Gastrocnemius medialis (tissue), 4 donors: ENCODE data around the gene EN2. TPM values are rescaled to one million over a fixed set of nuclear protein-coding genes. Genes with fewer than 3 reads are reported as not detected.

ENCODE experiments used
- ATAC-seq, 2 donors: fragments of 150-250 bp; one replicate each; pipeline ENCODE4 v1.9.1; 2016
- DNase-seq, 2 donors: peaks; one replicate each; pipeline ENCODE4 v3.0.0-alpha.2; 2019
- H3K27ac ChIP-seq, 4 donors: fragments of 200-600 bp; sonication (generic); 1 replicate in 1 of 4; 2 replicates in 3 of 4; pipeline ENCODE4 v1.5.1; 2016 to 2018; ENCODE audit warnings: mild to moderate bottlenecking in 2 of 4, moderate library complexity in 1 of 4
- H3K27me3 ChIP-seq, 3 donors: fragments of 200-600 bp; sonication (generic) in 2 of 3; 1 replicate in 1 of 3; 2 replicates in 2 of 3; pipeline versions ENCODE4 v1.5.1 to v1.6.0; 2016 to 2019; ENCODE audit warnings: mild to moderate bottlenecking in 1 of 3, moderate library complexity in 1 of 3
- H3K36me3 ChIP-seq, 2 donors: fragments of 200-600 bp; sonication (generic) in 1 of 2; one replicate each; pipeline ENCODE4 v1.5.1; 2017 to 2018
- H3K4me1 ChIP-seq, 2 donors: fragments of 200-600 bp; sonication (generic) in 1 of 2; one replicate each; pipeline ENCODE4 v1.5.1; 2016 to 2017; ENCODE audit warnings: mild to moderate bottlenecking in 2 of 2
- H3K4me3 ChIP-seq, 4 donors: fragments of 200-600 bp; sonication (generic) in 3 of 4; 1 replicate in 1 of 4; 2 replicates in 3 of 4; pipeline ENCODE4 v1.5.1; 2016 to 2019; ENCODE audit warnings: mild to moderate bottlenecking in 2 of 4
- H3K9me3 ChIP-seq, 3 donors: fragments of 200-600 bp; sonication (generic) in 2 of 3; 1 replicate in 1 of 3; 2 replicates in 2 of 3; pipeline ENCODE4 v1.5.1; 2016 to 2019
- POLR2A ChIP-seq, 2 donors: fragments of 450-650 bp; IDR thresholded peaks; one replicate each; pipeline ENCODE4 v1.6.1; 2017; ENCODE audit warnings: antibody characterized with exemption in 2 of 2, mild to moderate bottlenecking in 2 of 2, moderate library complexity in 2 of 2
- in situ Hi-C, 4 donors: fragments of 200-750 bp; cut with MboI; loops; one replicate each; pipeline versions ENCODE4 v1.15.0 to v1.8.0; 2017; ENCODE audit warnings: low sequenced_read_pairs in 4 of 4
- intact Hi-C: fragments of 100-400 bp; cut with DNase I; formaldehyde crosslinking; loops from one replicate; pipeline ENCODE4 v1.15.1; 2023; ENCODE audit warnings: low total_unique reads
- total RNA-seq, 4 donors: library from RNA; depleted of rRNA; stranded (reverse); fragments of >200 nt; gene quantifications; one replicate each; pipeline versions ENCODE4 v1.1.0 to v1.2.3, GENCODE V29; 2016
- TF ChIP-seq, protein P1 (sequence below), 5 experiments: fragments of 450-650 bp in 3 of 5; fragments of 200-600 bp in 2 of 5; sonication (generic) in 2 of 5; IDR thresholded peaks in 4 of 5; conservative IDR thresholded peaks in 1 of 5; 1 replicate in 4 of 5; 2 replicates in 1 of 5; pipeline ENCODE4 v1.5.1; 2016 to 2019; ENCODE audit warnings: antibody characterized with exemption in 5 of 5, mild to moderate bottlenecking in 3 of 5, moderate library complexity in 3 of 5

The EN2 gene
- total RNA-seq, 4 donors from 2014 or later: 0.31 to 1.2 (median 0.65) TPM

DNA sequence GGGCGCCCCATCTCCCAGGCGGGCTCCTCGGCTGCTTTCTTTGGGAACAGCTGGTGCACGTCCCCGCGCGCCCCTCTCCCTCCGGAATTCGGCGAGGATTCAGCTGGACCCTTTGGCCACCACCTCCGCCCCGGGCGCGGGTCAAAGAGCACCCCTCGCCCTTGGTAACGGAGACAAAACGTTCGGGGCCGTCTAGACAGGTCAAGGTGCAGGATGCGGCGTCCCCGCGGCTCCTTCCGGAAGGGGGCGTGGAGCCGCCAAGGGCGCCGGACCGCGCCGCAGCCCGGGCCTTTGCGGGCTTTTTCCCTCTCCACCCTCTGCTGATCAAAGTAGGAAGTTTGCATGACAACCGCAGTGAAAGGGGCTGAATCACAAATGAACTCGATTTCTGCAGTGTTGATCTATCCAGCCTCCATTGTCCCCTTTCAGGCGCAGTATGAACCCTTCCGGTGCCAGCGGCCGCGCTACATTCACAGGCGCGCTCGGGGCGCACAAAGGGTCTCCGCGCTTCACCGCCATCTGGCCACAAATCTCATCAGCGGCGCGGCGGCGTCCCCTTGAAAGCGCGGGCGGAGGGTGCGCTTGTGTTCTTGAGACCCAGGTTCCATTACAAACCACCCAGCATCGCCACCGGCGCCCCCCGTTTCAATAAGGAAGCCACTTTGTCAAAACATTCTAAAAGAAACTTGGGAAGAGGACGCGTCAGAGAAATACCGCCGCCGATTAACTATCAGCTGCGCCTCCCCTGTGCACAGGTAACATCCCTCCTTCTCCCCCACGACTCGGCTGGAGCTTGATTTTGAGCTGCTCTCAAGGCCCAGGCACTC is 52.0 kb downstream of the EN2 start:
- ATAC-seq (no peak), DNase-seq (no peak)
- TF ChIP-seq, protein P1, sequence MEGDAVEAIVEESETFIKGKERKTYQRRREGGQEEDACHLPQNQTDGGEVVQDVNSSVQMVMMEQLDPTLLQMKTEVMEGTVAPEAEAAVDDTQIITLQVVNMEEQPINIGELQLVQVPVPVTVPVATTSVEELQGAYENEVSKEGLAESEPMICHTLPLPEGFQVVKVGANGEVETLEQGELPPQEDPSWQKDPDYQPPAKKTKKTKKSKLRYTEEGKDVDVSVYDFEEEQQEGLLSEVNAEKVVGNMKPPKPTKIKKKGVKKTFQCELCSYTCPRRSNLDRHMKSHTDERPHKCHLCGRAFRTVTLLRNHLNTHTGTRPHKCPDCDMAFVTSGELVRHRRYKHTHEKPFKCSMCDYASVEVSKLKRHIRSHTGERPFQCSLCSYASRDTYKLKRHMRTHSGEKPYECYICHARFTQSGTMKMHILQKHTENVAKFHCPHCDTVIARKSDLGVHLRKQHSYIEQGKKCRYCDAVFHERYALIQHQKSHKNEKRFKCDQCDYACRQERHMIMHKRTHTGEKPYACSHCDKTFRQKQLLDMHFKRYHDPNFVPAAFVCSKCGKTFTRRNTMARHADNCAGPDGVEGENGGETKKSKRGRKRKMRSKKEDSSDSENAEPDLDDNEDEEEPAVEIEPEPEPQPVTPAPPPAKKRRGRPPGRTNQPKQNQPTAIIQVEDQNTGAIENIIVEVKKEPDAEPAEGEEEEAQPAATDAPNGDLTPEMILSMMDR (IDR thresholded peaks at IDR 0.05 in 4 of 5, conservative IDR thresholded peaks at IDR 0.05 in 1 of 5): no peak
- no peak for TF ChIP-seq POLR2A (IDR thresholded peaks at IDR 0.05)
- Histone ChIP-seq H3K27ac (no peak overlapping the region), H3K4me1 (no peaks in the 10 kb centered on the region), H3K27me3 (peaks cover 70 to 81% (median 75%) of the 10 kb centered on the region in 3 donors), H3K9me3 (no peaks in the 10 kb centered on the region), H3K4me3 (peak overlapping the region in 3 of 4 donors; percentile 10 to 38 (median 16)), H3K36me3 (no peaks in the 10 kb centered on the region)
- in situ Hi-C loops (no loop called here), intact Hi-C loops (no loop called here)

DNA sequence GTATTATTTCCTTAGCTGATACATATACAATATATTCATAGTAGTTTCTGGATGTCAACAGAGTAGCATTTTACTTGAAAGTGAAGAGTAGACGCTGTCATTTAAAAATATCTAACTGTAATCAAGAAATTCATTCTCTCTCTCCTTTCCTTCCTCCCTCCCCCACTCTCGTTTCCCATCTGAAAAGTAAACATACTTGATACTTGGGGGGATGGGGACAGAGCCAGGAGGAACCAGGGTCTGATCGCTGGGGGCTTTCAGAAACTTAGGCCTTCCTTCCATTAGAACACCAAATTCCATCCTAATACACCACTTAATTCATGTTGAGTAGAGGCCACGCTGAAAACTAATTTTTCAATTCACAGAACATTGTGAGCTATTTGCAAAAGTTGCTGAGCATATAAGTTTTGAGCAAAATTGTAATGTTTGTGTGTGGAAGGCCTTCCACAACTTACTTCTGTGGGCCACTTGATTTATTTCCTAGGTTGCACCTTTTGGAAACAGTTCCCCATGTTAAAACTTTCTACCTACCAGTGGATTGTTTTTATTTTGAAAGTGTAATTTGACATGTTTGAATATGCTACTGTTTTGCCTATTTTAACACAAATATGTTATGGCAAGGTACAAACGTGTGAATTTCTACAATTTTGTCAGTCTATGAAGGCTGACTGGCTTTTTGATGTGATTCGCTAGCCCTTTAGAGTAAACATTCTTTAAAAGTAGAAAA is 53.2 kb downstream of the EN2 start:
- Histone ChIP-seq H3K36me3 (no peaks in the 10 kb centered on the region), H3K9me3 (no peaks in the 10 kb centered on the region), H3K27me3 (peaks cover 58 to 76% (median 65%) of the 10 kb centered on the region in 3 donors), H3K4me3 (no peak overlapping the region), H3K4me1 (no peaks in the 10 kb centered on the region), H3K27ac (no peak overlapping the region)
- intact Hi-C loops: no loop called here
- ATAC-seq (no peak), DNase-seq (no peak)
- TF ChIP-seq, protein P1 (IDR thresholded peaks at IDR 0.05 in 4 of 5, conservative IDR thresholded peaks at IDR 0.05 in 1 of 5): no peak
- TF ChIP-seq POLR2A (IDR thresholded peaks at IDR 0.05): no peak
- in situ Hi-C loops: no loop called here

DNA sequence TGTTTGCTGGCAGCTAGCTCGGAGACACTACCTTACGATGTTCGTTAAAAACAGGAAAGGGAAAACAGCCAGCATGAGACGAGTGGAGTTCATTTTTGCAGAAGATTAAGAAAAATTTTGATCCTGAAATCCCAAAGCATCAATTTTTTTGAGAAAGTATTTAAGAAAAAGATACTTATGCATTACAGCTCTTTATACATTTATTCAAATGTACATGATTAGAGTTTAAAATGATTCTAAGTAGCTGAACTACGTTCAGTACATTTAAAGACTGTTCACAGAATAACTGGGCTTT is 53.7 kb downstream of the EN2 start:
- Histone ChIP-seq H3K4me3 (no peak overlapping the region), H3K4me1 (no peaks in the 10 kb centered on the region), H3K9me3 (no peaks in the 10 kb centered on the region), H3K36me3 (no peaks in the 10 kb centered on the region), H3K27me3 (peaks cover 53 to 72% (median 62%) of the 10 kb centered on the region in 3 donors), H3K27ac (no peak overlapping the region)
- intact Hi-C loops (no loop called here), in situ Hi-C loops (no loop called here)
- DNase-seq (no peak), ATAC-seq (no peak)
- no peak for TF ChIP-seq POLR2A (IDR thresholded peaks at IDR 0.05)
- TF ChIP-seq, protein P1 (IDR thresholded peaks at IDR 0.05 in 4 of 5, conservative IDR thresholded peaks at IDR 0.05 in 1 of 5): no peak

DNA sequence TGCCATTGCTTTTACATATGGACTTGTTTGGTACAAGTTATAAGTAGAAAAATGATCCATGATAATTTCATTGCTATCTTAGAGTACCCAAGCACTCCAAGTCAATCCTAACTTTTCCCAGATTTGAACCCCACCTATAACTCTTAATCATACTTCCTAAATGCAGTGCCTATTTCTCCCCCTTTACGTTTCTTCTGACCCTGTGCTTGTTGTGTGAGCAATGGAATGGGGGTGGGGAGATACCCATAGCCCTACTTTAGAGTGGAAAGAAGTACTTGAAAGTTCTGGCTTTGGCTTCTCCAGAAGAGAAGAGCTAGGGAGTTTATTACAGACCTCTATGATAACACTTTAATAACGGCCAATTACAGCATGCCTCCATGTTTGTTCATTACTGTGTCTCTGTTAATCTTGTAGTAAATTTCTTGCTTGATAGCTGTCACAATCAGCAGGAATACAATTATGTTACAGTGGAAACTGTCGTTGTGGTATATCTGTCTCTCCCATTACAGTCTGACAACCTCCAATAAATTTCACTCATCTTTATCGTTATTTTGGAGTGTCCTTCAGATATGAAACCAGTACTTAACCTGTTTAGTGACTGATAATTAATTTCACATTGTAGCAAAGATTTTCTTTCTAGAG is 54.4 kb downstream of the EN2 start:
- H3K27ac ChIP-seq: no peak overlapping the region
- DNase-seq: no peak
- intact Hi-C loops: no loop called here
- H3K4me3 ChIP-seq: no peak overlapping the region
- peaks cover 48 to 66% (median 57%) of the 10 kb centered on the region in 3 donors for H3K27me3 ChIP-seq
- in situ Hi-C loops: no loop called here
- H3K36me3 ChIP-seq: no peaks in the 10 kb centered on the region
- H3K9me3 ChIP-seq: no peaks in the 10 kb centered on the region
- no peaks in the 10 kb centered on the region for H3K4me1 ChIP-seq
- TF ChIP-seq POLR2A (IDR thresholded peaks at IDR 0.05): no peak
- TF ChIP-seq, protein P1 (IDR thresholded peaks at IDR 0.05 in 4 of 5, conservative IDR thresholded peaks at IDR 0.05 in 1 of 5): no peak
- no peak for ATAC-seq
